EH (cell line): ENCODE data around the gene KXD1.
"Not testable (repeated sequence)": the region's sequence is repeated elsewhere in the genome, so short reads cannot be mapped to it uniquely, and the experiment has no call there.

Experiments used
- DNase-seq: peaks from one replicate; pipeline ENCODE4 v3.0.0-alpha.2; 2015; ENCODE audit warnings: low read depth

The KXD1 gene

GRCh38 chr19:18580311-18580710, 22.6 kb downstream of the KXD1 start:
- DNase-seq = no peak

GRCh38 chr19:18586306-18586705, 28.6 kb downstream of the KXD1 start:
- peak; percentile 15 for DNase-seq

GRCh38 chr19:18587561-18587960, 29.9 kb downstream of the KXD1 start:
- DNase-seq = no peak

GRCh38 chr19:18587962-18588610, 30.4 kb downstream of the KXD1 start:
- no peak for DNase-seq

GRCh38 chr19:18588611-18589379, 31.1 kb downstream of the KXD1 start, which contains the start of gene REX1BD:
REX1BD (plus strand) TSS chr19:18588798; CDS start chr19:18588802, 4 bp downstream.
- DNase-seq = peak; percentile 77

- DNase-seq = peak; percentile 64
Measured at GRCh38 chr19:18589380-18590272, 32.0 kb downstream of the KXD1 start.

- peak; percentile 77 for DNase-seq
Measured at GRCh38 chr19:18590273-18591272, 32.9 kb downstream of the KXD1 start.

GRCh38 chr19:18591735-18592385, 34.2 kb downstream of the KXD1 start:
- DNase-seq = peak; percentile 9

GRCh38 chr19:18592732-18593131, 35.1 kb downstream of the KXD1 start:
- not testable (repeated sequence) for DNase-seq

- no peak for DNase-seq
Measured at GRCh38 chr19:18593367-18594095, 35.9 kb downstream of the KXD1 start.

- peak; percentile 80 for DNase-seq
Measured at GRCh38 chr19:18594096-18594823, 36.6 kb downstream of the KXD1 start.

GRCh38 chr19:18594824-18595373, 37.2 kb downstream of the KXD1 start:
- no peak for DNase-seq

GRCh38 chr19:18595475-18595874, 37.8 kb downstream of the KXD1 start:
- DNase-seq = no peak

- DNase-seq = peak; percentile 17
Measured at GRCh38 chr19:18596752-18597157, 39.1 kb downstream of the KXD1 start.

- DNase-seq = no peak
Measured at GRCh38 chr19:18597809-18598660, 40.4 kb downstream of the KXD1 start.

GRCh38 chr19:18599485-18599884, 41.8 kb downstream of the KXD1 start:
- no peak for DNase-seq

GRCh38 chr19:18600692-18601397, 43.2 kb downstream of the KXD1 start:
- DNase-seq = not testable (repeated sequence)
